ENCODE data around the gene AHCY. TPM values are rescaled to one million over a fixed set of nuclear protein-coding genes. Genes with fewer than 3 reads are reported as not detected.
"Not testable (repeated sequence)": the region's sequence is repeated elsewhere in the genome, so short reads cannot be mapped to it uniquely, and the experiment has no call there.

The AHCY gene
- total RNA-seq, 1 donor from 2014 or later: 199 TPM

GRCh38 chr20:34333786-34334185, 30.6 kb upstream of the AHCY start:
- Histone ChIP-seq H3K36me3 (ENCODE audit: control insufficient read depth, insufficient read depth, low read length) (no peaks in the 10 kb centered on the region), H3K4me3 (ENCODE audit: low read depth, low read length) (no peak overlapping the region), H3K27me3 (ENCODE audit: control insufficient read depth, insufficient read depth, low read length) (no peaks in the 10 kb centered on the region)
- TF ChIP-seq, protein P1, sequence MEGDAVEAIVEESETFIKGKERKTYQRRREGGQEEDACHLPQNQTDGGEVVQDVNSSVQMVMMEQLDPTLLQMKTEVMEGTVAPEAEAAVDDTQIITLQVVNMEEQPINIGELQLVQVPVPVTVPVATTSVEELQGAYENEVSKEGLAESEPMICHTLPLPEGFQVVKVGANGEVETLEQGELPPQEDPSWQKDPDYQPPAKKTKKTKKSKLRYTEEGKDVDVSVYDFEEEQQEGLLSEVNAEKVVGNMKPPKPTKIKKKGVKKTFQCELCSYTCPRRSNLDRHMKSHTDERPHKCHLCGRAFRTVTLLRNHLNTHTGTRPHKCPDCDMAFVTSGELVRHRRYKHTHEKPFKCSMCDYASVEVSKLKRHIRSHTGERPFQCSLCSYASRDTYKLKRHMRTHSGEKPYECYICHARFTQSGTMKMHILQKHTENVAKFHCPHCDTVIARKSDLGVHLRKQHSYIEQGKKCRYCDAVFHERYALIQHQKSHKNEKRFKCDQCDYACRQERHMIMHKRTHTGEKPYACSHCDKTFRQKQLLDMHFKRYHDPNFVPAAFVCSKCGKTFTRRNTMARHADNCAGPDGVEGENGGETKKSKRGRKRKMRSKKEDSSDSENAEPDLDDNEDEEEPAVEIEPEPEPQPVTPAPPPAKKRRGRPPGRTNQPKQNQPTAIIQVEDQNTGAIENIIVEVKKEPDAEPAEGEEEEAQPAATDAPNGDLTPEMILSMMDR (IDR thresholded peaks at IDR 0.05; ENCODE audit: insufficient read depth, low read length, poor library complexity, severe bottlenecking): no peak
- DNase-seq (ENCODE audit: low read depth): no peak

DNA sequence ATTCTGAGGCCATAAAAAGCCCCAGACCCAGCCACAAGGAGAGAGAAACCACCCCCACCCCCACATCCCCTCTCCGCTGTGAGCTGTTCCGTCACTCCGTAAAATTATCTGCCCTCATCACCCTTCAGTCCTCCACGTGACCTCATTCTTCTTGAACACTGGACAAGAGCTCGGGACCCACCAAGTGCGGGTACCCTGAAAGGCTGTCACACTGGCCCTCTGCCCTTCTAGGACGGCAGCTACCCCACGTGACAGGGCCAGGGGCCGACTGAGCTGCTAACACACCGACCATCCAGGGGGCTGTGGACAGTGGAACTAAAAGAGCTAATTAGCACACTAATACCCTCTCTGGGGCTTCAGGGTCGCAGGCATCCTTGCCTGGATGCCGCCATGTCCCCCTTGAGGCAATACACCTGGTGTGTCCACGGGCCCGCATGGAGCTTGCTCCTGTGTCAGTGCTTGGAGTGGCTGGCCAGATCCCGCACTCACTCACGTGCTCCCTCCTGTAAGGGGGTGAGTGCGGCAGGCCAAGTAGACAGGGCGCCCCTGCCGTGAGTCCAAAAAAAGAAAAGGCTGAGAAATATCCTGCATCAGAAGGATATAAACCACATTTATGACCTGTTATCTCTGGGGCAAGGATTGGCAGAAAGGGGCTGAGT, 29.2 kb upstream of the AHCY start:
- Histone ChIP-seq H3K27me3 (ENCODE audit: control insufficient read depth, insufficient read depth, low read length) (no peaks in the 10 kb centered on the region), H3K4me3 (ENCODE audit: low read depth, low read length) (no peak overlapping the region), H3K36me3 (ENCODE audit: control insufficient read depth, insufficient read depth, low read length) (no peaks in the 10 kb centered on the region)
- DNase-seq (ENCODE audit: low read depth): no peak
- TF ChIP-seq, protein P1 (IDR thresholded peaks at IDR 0.05; ENCODE audit: insufficient read depth, low read length, poor library complexity, severe bottlenecking): no peak

- TF ChIP-seq, protein P1 (IDR thresholded peaks at IDR 0.05; ENCODE audit: insufficient read depth, low read length, poor library complexity, severe bottlenecking): no peak
- H3K4me3 ChIP-seq (ENCODE audit: low read depth, low read length): no peak overlapping the region
- no peak for DNase-seq (ENCODE audit: low read depth)
- no peaks in the 10 kb centered on the region for H3K27me3 ChIP-seq (ENCODE audit: control insufficient read depth, insufficient read depth, low read length)
- no peaks in the 10 kb centered on the region for H3K36me3 ChIP-seq (ENCODE audit: control insufficient read depth, insufficient read depth, low read length)
These were observed 28.7 kb upstream of the AHCY start for GRCh38 chr20:34331838-34332237.

DNA sequence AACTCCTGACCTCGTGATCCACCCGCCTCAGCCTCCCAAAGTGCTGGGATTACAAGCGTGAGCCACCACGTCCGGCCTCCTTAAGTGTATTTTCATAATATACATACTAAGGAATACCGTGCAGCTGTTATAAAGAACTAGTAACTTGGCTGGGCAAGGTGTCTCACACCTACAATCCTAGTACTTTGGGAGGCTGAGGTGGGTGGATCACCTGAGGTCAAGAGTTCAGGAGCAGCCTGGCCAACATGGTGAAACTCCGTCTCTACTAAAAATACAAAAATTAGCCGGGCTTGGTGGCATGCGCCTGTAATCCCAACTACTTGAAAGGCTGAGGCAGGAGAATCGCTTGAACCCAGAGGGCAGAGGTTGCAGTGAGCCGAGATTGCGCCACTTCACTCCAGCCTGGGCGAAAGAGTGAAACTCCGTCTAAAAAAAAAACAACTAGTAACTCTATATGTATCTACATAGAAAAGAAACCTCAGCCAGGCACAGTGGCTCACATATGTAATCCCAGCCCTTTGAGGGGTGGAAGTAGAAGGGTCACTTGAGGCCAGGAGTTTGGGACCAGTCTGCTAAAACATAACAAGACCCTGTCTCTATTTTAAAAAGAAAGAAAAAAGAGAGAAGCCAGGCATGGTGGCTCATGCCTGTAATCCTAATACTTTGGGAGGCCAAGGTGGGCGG, 27.8 kb upstream of the AHCY start:
- not testable (repeated sequence) for H3K36me3 ChIP-seq (ENCODE audit: control insufficient read depth, insufficient read depth, low read length); H3K27me3 ChIP-seq (ENCODE audit: control insufficient read depth, insufficient read depth, low read length); DNase-seq (ENCODE audit: low read depth); H3K4me3 ChIP-seq (ENCODE audit: low read depth, low read length)

DNA sequence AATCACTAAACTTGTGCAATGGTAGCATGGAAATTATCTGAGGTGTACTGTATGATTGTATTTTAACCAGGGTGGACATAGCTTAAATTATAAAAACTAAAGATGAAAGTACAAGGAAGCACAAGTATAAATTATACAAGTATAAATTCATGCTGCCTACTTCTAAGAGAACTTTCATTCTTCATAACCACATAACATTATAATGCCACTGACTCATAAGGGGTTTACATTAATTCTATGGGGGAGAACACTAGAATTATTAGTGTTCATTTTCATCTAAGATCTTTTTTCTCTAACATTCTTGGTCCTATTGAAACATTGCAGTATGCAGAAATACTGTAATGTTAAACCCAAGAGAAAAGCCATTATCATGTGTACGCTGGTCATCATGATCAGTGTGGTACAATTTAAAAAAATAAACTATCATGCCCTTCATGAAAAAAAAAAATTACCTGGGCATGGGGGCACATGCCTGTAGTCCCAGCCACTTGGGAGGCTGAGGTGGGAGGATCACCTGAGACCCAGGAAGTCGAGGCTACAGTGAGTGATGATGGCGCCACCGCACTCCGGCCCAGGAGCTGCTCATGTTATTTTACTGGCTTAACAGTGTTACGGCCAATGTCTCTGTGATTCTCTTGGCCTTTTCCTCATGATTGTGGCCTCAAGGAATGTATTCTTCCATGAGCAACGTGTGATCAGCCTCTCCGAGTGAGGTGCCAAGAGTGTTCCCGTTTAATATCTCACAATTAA, 25.9 kb upstream of the AHCY start:
- Histone ChIP-seq H3K27me3 (ENCODE audit: control insufficient read depth, insufficient read depth, low read length) (no peaks in the 10 kb centered on the region), H3K4me3 (ENCODE audit: low read depth, low read length) (no peak overlapping the region), H3K36me3 (ENCODE audit: control insufficient read depth, insufficient read depth, low read length) (no peaks in the 10 kb centered on the region)
- no peak for DNase-seq (ENCODE audit: low read depth)
- TF ChIP-seq, protein P1 (IDR thresholded peaks at IDR 0.05; ENCODE audit: insufficient read depth, low read length, poor library complexity, severe bottlenecking): no peak

- not testable (repeated sequence) for DNase-seq (ENCODE audit: low read depth); H3K4me3 ChIP-seq (ENCODE audit: low read depth, low read length); H3K27me3 ChIP-seq (ENCODE audit: control insufficient read depth, insufficient read depth, low read length); H3K36me3 ChIP-seq (ENCODE audit: control insufficient read depth, insufficient read depth, low read length)
These were observed 25.1 kb upstream of the AHCY start for GRCh38 chr20:34328207-34328606.

All from kidney epithelial cell (primary cell).